Kidney epithelial cell (primary cell): Measurements from ENCODE around the gene FAM90A1. TPM values are rescaled to one million over a fixed set of nuclear protein-coding genes. Genes with fewer than 3 reads are reported as not detected.
"Not testable (repeated sequence)": the region's sequence is repeated elsewhere in the genome, so short reads cannot be mapped to it uniquely, and the experiment has no call there.

Source experiments
- DNase-seq: peaks from one replicate; pipeline ENCODE4 v3.0.0-alpha.2; 2010; ENCODE audit warnings: low read depth
- H3K27me3 ChIP-seq: 2 replicates; pipeline ENCODE4 v1.6.0; 2011; ENCODE audit warnings: low read length; ENCODE audit not compliant: control insufficient read depth, insufficient read depth
- H3K36me3 ChIP-seq: 2 replicates; pipeline ENCODE4 v1.5.1; 2011; ENCODE audit warnings: low read length; ENCODE audit not compliant: control insufficient read depth, insufficient read depth
- H3K4me3 ChIP-seq: 2 replicates; pipeline ENCODE4 v1.5.1; 2011; ENCODE audit warnings: low read depth, mild to moderate bottlenecking, control low read depth, low read length
- CTCF ChIP-seq: IDR thresholded peaks from 2 replicates; pipeline ENCODE4 v1.5.1; 2011; ENCODE audit warnings: mild to moderate bottlenecking, moderate library complexity, low read length, control low read depth, inconsistent platforms; ENCODE audit not compliant: insufficient read depth, poor library complexity, severe bottlenecking
- total RNA-seq: library from RNA; depleted of rRNA; stranded (reverse); fragments of >200 nt; gene quantifications from 2 replicates; pipeline ENCODE4 v1.2.3, GENCODE V29; 2015

The FAM90A1 gene
- total RNA-seq, 1 donor from 2014 or later, result 0.63 TPM

GRCh38 chr12:8240340-8241114 lies 13.1 kb upstream of the FAM90A1 start:
- H3K27me3 ChIP-seq, H3K4me3 ChIP-seq, DNase-seq, H3K36me3 ChIP-seq: not testable (repeated sequence)

GRCh38 chr12:8237031-8237430 lies 9.6 kb upstream of the FAM90A1 start:
- H3K27me3 ChIP-seq, H3K4me3 ChIP-seq, DNase-seq, H3K36me3 ChIP-seq: not testable (repeated sequence)

- H3K27me3 ChIP-seq, H3K4me3 ChIP-seq, DNase-seq, H3K36me3 ChIP-seq: not testable (repeated sequence)
These were observed 8.1 kb upstream of the FAM90A1 start for GRCh38 chr12:8235316-8236157.

GRCh38 chr12:8234746-8235145 lies 7.3 kb upstream of the FAM90A1 start:
- not testable (repeated sequence) for H3K4me3 ChIP-seq, DNase-seq, H3K27me3 ChIP-seq, H3K36me3 ChIP-seq

GRCh38 chr12:8233935-8234495 lies 6.6 kb upstream of the FAM90A1 start:
- not testable (repeated sequence) for DNase-seq, H3K4me3 ChIP-seq, H3K27me3 ChIP-seq, H3K36me3 ChIP-seq

- not testable (repeated sequence) for DNase-seq, H3K4me3 ChIP-seq, H3K27me3 ChIP-seq, H3K36me3 ChIP-seq
These were observed 6.0 kb upstream of the FAM90A1 start for GRCh38 chr12:8233300-8233855.

GRCh38 chr12:8231666-8232608 lies 4.5 kb upstream of the FAM90A1 start:
- not testable (repeated sequence) for DNase-seq, H3K4me3 ChIP-seq, H3K36me3 ChIP-seq, H3K27me3 ChIP-seq
- TF ChIP-seq CTCF, result peak; percentile 67

- H3K36me3 ChIP-seq, DNase-seq, H3K4me3 ChIP-seq, H3K27me3 ChIP-seq: not testable (repeated sequence)
These were observed 3.6 kb upstream of the FAM90A1 start for GRCh38 chr12:8231049-8231448.

GRCh38 chr12:8229486-8229885 lies 2.1 kb upstream of the FAM90A1 start:
- DNase-seq, H3K27me3 ChIP-seq, H3K36me3 ChIP-seq, H3K4me3 ChIP-seq: not testable (repeated sequence)

- DNase-seq, H3K36me3 ChIP-seq, H3K27me3 ChIP-seq, H3K4me3 ChIP-seq: not testable (repeated sequence)
These were observed 1.2 kb upstream of the FAM90A1 start for GRCh38 chr12:8228607-8229006.

GRCh38 chr12:8227732-8228077 lies 287 bp upstream of the FAM90A1 start:
- DNase-seq, H3K36me3 ChIP-seq, H3K27me3 ChIP-seq: not testable (repeated sequence)
- H3K4me3 ChIP-seq, result peak overlapping the region; percentile 27
